HepG2 (cell line): ENCODE data around the gene SLC2A4. TPM values are rescaled to one million over a fixed set of nuclear protein-coding genes. Genes with fewer than 3 reads are reported as not detected.

Experiments used
- ATAD3A ChIP-seq: sonication (generic); formaldehyde crosslinking; IDR thresholded peaks from 2 replicates; pipeline ENCODE4 v1.4.0; 2020; ENCODE audit warnings: missing genetic modification reagents
- CREB1 ChIP-seq, 2 experiments: fragments of 450-650 bp in 1 of 2; IDR thresholded peaks; 2 replicates each; pipeline ENCODE4 v1.6.1; 2016 to 2017; ENCODE audit warnings: control low read depth in 1 of 2, mild to moderate bottlenecking in 1 of 2, missing compliant biosample characterization in 1 of 2, missing genetic modification characterization in 1 of 2
- FOXA3 ChIP-seq: IDR thresholded peaks from 2 replicates; pipeline ENCODE4 v1.6.1; 2016; ENCODE audit warnings: missing genetic modification reagents, missing compliant biosample characterization
- HCFC1 ChIP-seq: fragments of 150-350 bp; IDR thresholded peaks from 2 replicates; pipeline ENCODE4 v1.6.1; 2014; ENCODE audit warnings: low read depth, low read length
- NR2C2 ChIP-seq: sonication (generic); formaldehyde crosslinking; IDR thresholded peaks from 2 replicates; pipeline ENCODE4 v1.4.0; 2020; ENCODE audit warnings: missing genetic modification reagents, mild to moderate bottlenecking, moderate library complexity, borderline replicate concordance
- SP140L ChIP-seq: sonication (generic); formaldehyde crosslinking; IDR thresholded peaks from 2 replicates; pipeline ENCODE4 v1.4.0; 2020; ENCODE audit warnings: missing genetic modification reagents, borderline replicate concordance
- SP4 ChIP-seq: sonication (generic); formaldehyde crosslinking; IDR thresholded peaks from 2 replicates; pipeline ENCODE4 v1.8.1; 2023; ENCODE audit warnings: mild to moderate bottlenecking, missing genetic modification reagents
- XBP1 ChIP-seq: sonication (generic); formaldehyde crosslinking; IDR thresholded peaks from 2 replicates; pipeline ENCODE4 v1.5.0; 2020; ENCODE audit warnings: missing genetic modification reagents
- YY1 ChIP-seq: IDR thresholded peaks from 2 replicates; pipeline ENCODE4 v1.6.1; 2011; ENCODE audit warnings: low read length, low read depth, moderate library complexity, mild to moderate bottlenecking; ENCODE audit not compliant: insufficient read depth, insufficient replicate concordance
- ZBTB7A ChIP-seq: sonication (generic); formaldehyde crosslinking; IDR thresholded peaks from 2 replicates; pipeline ENCODE4 v1.8.0; 2022; ENCODE audit warnings: mild to moderate bottlenecking, missing genetic modification reagents
- ZBTB7B ChIP-seq: sonication (generic); formaldehyde crosslinking; IDR thresholded peaks from 2 replicates; pipeline ENCODE4 v1.4.0; 2020; ENCODE audit warnings: missing genetic modification reagents
- ZBTB8A ChIP-seq: sonication (generic); formaldehyde crosslinking; IDR thresholded peaks from 2 replicates; pipeline ENCODE4 v1.4.0; 2020; ENCODE audit warnings: mild to moderate bottlenecking, low read depth, missing genetic modification reagents, borderline replicate concordance
- ZFP36L1 ChIP-seq: sonication (generic); formaldehyde crosslinking; IDR thresholded peaks from 2 replicates; pipeline ENCODE4 v1.8.0; 2022; ENCODE audit warnings: mild to moderate bottlenecking, missing genetic modification reagents, moderate library complexity
- ZNF530 ChIP-seq: sonication (generic); formaldehyde crosslinking; IDR thresholded peaks from 2 replicates; pipeline ENCODE4 v1.5.0; 2020; ENCODE audit warnings: low read depth, mild to moderate bottlenecking, missing genetic modification reagents
- ZNF572 ChIP-seq: sonication (generic); formaldehyde crosslinking; IDR thresholded peaks from 2 replicates; pipeline ENCODE4 v1.5.1; 2020; ENCODE audit warnings: mild to moderate bottlenecking, missing genetic modification reagents
- ZNF646 ChIP-seq: sonication (generic); formaldehyde crosslinking; IDR thresholded peaks from 2 replicates; pipeline ENCODE4 v1.9.0; 2021; ENCODE audit warnings: mild to moderate bottlenecking, missing genetic modification reagents
- ZNF678 ChIP-seq: sonication (generic); formaldehyde crosslinking; IDR thresholded peaks from 2 replicates; pipeline ENCODE4 v1.4.0; 2020; ENCODE audit warnings: mild to moderate bottlenecking, missing genetic modification reagents
- polyA plus RNA-seq, 8 experiments: library from polyadenylated mRNA; depleted of rRNA in 3 of 8; stranded (reverse) in 7 of 8; unstranded in 1 of 8; fragments of >200 nt; fragmentation: Illumina TruSeq in 4 of 8; extraction: Trizol in 4 of 8; gene quantifications; 2 replicates each; pipeline versions ENCODE4 v1.2.1 to v1.2.3, GENCODE V29; 2011 to 2016; ENCODE audit warnings: low read depth in 4 of 8, missing spikeins in 1 of 8, mixed read lengths in 1 of 8; ENCODE audit not compliant: insufficient read depth in 1 of 8
- total RNA-seq, 5 experiments: library from RNA; depleted of rRNA; stranded (reverse); fragments of >200 nt; fragmentation: Illumina TruSeq; extraction: Trizol; gene quantifications; 2 replicates each; pipeline ENCODE4 v1.2.3, GENCODE V29; 2016; ENCODE audit warnings: low read depth in 1 of 5
- TF ChIP-seq, protein P1 (sequence below): sonication (generic); formaldehyde crosslinking; IDR thresholded peaks from 2 replicates; pipeline ENCODE4 v1.5.0; 2020; ENCODE audit warnings: missing genetic modification reagents
- TF ChIP-seq, protein P2 (sequence below): sonication (generic); formaldehyde crosslinking; conservative IDR thresholded peaks from 2 replicates; pipeline ENCODE4 v1.8.0; 2022; ENCODE audit warnings: mild to moderate bottlenecking, moderate library complexity, missing genetic modification reagents
- TF ChIP-seq, protein P3 (sequence below): sonication (generic); formaldehyde crosslinking; IDR thresholded peaks from 2 replicates; pipeline ENCODE4 v1.4.0; 2020; ENCODE audit warnings: mild to moderate bottlenecking, missing genetic modification reagents

The SLC2A4 gene
- total and polyA plus RNA-seq, 2 of the 13 experiments (the other 11 are each of a cell fraction or from before 2014, with no cell fraction given), result 4.9 to 5.8 TPM

DNA sequence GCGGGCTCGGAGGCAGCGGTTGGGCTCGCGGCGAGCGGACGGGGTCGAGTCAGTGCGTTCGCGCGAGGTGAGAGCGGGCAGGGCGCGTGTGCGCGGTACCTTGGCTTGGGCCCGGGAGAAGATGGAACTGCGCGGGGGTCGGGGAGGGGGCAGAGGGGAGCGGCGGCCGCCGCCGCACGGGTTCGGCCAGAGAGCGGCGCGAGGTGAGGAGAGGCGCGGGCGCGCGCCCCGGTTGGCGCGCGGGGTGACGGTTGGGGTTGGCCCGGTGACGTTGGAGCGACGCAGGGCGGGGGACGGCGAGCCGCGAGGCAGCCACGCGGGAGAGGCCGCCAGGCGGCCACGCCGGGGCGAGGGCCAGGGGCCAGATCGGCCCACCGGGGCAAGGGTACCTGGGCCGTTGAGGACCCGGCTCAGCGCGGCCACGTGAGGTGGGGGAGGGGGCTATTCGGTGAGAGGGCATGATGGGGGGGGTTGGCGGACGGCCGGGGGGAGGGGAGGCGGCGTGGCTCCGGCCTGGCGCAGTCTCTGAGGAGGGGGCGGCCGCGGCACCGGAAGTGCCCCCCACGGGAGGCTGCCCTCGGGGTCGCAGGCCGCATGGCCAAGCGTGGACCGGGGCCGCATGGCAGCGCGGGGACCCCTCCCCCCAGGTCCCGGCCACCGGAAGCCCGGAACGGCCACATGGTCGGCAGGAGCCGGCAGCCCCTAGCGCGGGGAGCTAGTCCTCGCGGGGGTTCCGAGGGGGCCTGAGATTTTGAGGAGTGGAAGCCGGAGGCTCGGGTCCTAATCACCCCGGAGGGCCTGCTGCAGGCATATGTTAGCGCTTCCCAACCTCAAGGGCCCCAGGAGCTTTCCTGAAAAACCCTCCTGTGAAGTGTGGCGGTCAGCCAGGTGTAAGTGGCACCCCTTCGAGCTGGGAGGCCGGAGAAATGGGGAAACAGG is 26.4 kb downstream of the SLC2A4 start (continued):
- TF ChIP-seq ZNF646 (CRISPR knock-in tag) (no peak), ZNF678 (CRISPR knock-in tag) (no peak), NR2C2 (CRISPR knock-in tag) (no peak), ZNF572 (no peak), ATAD3A (no peak), YY1 (peak; percentile 48), XBP1 (CRISPR knock-in tag) (no peak), ZBTB7B (CRISPR knock-in tag) (no peak), CREB1 (IDR thresholded peaks at IDR 0.05) (no peak), CREB1 (CRISPR knock-in tag; IDR thresholded peaks at IDR 0.05) (no peak), SP4 (CRISPR knock-in tag) (0 out of 2 replicates have a peak, but pooled peaks have one; percentile 75), SP140L (CRISPR knock-in tag) (no peak), ZFP36L1 (0 out of 2 replicates have a peak, but pooled peaks have one; percentile 10), ZBTB7A (CRISPR knock-in tag) (no peak), FOXA3 (CRISPR knock-in tag) (no peak), ZBTB8A (CRISPR knock-in tag) (no peak), HCFC1 (no peak), ZNF530 (no peak)
- TF ChIP-seq, protein P1, sequence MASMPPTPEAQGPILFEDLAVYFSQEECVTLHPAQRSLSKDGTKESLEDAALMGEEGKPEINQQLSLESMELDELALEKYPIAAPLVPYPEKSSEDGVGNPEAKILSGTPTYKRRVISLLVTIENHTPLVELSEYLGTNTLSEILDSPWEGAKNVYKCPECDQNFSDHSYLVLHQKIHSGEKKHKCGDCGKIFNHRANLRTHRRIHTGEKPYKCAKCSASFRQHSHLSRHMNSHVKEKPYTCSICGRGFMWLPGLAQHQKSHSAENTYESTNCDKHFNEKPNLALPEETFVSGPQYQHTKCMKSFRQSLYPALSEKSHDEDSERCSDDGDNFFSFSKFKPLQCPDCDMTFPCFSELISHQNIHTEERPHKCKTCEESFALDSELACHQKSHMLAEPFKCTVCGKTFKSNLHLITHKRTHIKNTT (CRISPR knock-in tag), result no peak
- TF ChIP-seq, protein P2, sequence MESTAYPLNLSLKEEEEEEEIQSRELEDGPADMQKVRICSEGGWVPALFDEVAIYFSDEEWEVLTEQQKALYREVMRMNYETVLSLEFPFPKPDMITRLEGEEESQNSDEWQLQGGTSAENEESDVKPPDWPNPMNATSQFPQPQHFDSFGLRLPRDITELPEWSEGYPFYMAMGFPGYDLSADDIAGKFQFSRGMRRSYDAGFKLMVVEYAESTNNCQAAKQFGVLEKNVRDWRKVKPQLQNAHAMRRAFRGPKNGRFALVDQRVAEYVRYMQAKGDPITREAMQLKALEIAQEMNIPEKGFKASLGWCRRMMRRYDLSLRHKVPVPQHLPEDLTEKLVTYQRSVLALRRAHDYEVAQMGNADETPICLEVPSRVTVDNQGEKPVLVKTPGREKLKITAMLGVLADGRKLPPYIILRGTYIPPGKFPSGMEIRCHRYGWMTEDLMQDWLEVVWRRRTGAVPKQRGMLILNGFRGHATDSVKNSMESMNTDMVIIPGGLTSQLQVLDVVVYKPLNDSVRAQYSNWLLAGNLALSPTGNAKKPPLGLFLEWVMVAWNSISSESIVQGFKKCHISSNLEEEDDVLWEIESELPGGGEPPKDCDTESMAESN (CRISPR knock-in tag), result no peak
- TF ChIP-seq, protein P3, sequence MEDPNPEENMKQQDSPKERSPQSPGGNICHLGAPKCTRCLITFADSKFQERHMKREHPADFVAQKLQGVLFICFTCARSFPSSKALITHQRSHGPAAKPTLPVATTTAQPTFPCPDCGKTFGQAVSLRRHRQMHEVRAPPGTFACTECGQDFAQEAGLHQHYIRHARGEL, result no peak
